ENCODE results near the gene SPON1. TPM values are rescaled to one million over a fixed set of nuclear protein-coding genes. Genes with fewer than 3 reads are reported as not detected.
"Not testable (repeated sequence)": the region's sequence is repeated elsewhere in the genome, so short reads cannot be mapped to it uniquely, and the experiment has no call there.

The SPON1 gene
- total and polyA plus RNA-seq, 11 donors = 1.6 to 20.0 (median 6.8) TPM

DNA sequence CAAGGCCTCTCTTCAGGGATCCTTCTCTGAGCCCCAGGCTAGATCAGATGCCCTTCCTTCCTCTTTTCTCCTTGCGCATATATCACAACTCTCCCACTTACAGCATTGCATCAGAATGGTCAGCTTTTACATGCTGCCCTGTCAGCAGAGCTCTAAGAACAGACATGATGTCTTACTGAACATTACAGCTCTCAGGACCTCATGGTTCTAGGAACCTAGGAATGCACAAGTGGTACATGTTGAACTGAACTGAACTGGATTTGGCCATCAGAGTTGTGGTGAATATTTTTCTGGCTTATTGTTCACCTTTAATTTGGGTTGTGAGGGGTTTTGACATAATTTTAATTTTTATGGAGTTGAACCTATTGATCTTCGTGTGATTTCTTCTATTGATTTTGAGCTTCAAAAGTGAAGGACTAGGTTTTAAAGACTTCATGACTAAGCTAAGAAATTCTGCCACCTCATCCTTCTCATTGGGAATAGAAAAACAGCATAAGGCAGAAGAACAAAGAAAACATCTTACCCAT, 37.7 kb upstream of the SPON1 start:
- DNase-seq (no peak), ATAC-seq (peak in 3 of 4 donors; percentile 28 to 78 (median 42))
- Histone ChIP-seq H3K36me3 (no peaks in the 10 kb centered on the region), H3K4me3 (no peak overlapping the region), H3K27ac (peak overlapping the region in 1 of 12 donors; percentile 78), H3K4me1 (peaks cover 0 to 35% (median 6%) of the 10 kb centered on the region in 12 donors), H3K9me3 (peaks cover 0 to 3% (median 0%) of the 10 kb centered on the region in 12 donors), H3K27me3 (no peaks in the 10 kb centered on the region)
- intact Hi-C loops (cut with DNase I) = no loop called here
- no peak for TF ChIP-seq POLR2A (IDR thresholded peaks at IDR 0.05)
- TF ChIP-seq, protein P1, sequence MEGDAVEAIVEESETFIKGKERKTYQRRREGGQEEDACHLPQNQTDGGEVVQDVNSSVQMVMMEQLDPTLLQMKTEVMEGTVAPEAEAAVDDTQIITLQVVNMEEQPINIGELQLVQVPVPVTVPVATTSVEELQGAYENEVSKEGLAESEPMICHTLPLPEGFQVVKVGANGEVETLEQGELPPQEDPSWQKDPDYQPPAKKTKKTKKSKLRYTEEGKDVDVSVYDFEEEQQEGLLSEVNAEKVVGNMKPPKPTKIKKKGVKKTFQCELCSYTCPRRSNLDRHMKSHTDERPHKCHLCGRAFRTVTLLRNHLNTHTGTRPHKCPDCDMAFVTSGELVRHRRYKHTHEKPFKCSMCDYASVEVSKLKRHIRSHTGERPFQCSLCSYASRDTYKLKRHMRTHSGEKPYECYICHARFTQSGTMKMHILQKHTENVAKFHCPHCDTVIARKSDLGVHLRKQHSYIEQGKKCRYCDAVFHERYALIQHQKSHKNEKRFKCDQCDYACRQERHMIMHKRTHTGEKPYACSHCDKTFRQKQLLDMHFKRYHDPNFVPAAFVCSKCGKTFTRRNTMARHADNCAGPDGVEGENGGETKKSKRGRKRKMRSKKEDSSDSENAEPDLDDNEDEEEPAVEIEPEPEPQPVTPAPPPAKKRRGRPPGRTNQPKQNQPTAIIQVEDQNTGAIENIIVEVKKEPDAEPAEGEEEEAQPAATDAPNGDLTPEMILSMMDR (IDR thresholded peaks at IDR 0.05) = no peak
- WGBS, 4 donors = 88 to 96% (median 91%) methylated on average over 2 of the region's 2 CpGs

DNA sequence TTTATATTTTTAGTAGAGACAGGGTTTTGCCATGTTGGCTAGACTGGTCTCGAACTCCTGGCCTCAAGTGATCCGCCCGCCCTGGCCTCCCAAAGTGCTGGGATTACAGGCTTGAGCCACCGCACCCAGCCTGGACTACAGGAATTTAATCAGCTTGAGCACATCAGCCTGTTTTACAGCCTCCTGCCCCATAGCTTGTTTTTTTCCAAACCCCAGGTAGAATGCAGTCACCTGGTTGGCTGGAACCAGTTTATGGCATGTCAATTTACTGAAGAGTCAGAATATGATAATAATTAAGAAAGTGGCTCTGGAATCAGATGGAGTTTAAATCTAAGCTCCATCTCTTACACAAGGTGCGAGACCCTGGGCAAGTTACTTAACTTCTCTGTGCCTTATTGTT, 36.2 kb upstream of the SPON1 start:
- H3K27me3 ChIP-seq; ATAC-seq; DNase-seq; H3K9me3 ChIP-seq; H3K36me3 ChIP-seq; H3K27ac ChIP-seq; intact Hi-C loops (cut with DNase I); H3K4me3 ChIP-seq: not testable (repeated sequence)
- WGBS, 4 donors = 96 to 97% (median 97%) methylated on average over 5 of the region's 5 CpGs
- H3K4me1 ChIP-seq = peaks cover 0 to 35% (median 6%) of the 10 kb centered on the region in 12 donors

DNA sequence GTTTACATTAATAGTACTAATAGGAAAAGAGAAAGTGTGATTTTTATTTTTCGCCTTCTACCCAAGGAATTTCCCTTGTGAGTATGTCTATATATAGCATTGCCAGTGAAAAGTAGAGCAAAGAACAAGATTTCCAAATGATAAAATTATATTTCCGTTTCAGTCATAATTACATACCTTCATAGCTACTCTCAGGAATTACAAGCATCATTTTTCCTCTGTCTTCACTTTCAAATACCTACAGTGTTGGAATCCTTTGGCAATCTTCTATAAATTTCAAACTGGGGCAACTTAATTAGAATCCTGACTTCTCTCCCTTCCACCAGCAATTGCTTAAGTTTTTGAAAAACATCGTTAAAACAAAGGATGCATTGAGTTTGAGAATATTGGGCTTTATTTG, 35.5 kb upstream of the SPON1 start:
- H3K4me1 ChIP-seq = peaks cover 0 to 35% (median 6%) of the 10 kb centered on the region in 12 donors
- H3K4me3 ChIP-seq = no peak overlapping the region
- WGBS, 4 donors = 68 to 80% (median 71%) methylated on average over 3 of the region's 3 CpGs
- no peak overlapping the region for H3K27ac ChIP-seq
- ATAC-seq (no peak), DNase-seq (no peak)
- intact Hi-C loops (cut with DNase I) = no loop called here
- H3K36me3 ChIP-seq = no peaks in the 10 kb centered on the region
- TF ChIP-seq POLR2A (IDR thresholded peaks at IDR 0.05) = no peak
- TF ChIP-seq, protein P1 (IDR thresholded peaks at IDR 0.05) = no peak
- H3K9me3 ChIP-seq = peaks cover 0 to 3% (median 0%) of the 10 kb centered on the region in 12 donors
- H3K27me3 ChIP-seq = no peaks in the 10 kb centered on the region

DNA sequence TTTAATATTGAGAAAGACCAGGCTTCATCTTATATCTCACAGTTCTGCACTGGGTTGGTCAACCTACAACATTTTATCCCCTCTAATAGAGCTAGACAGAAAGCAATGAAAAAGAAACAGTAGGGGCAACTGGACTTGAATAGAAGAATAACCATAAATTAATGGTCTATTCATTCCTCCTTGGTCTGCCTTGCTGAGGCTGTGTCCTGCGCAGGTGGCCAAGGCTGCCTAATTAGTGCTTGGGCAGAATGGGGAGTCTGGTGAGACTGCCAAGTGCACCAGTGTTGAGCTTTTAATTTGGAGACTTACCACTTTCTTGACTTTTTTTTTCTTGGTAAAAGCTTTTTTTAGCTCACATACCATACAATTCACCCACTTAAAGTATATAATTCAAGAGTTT, 35.0 kb upstream of the SPON1 start:
- Histone ChIP-seq H3K9me3 (peaks cover 0 to 3% (median 0%) of the 10 kb centered on the region in 12 donors), H3K27me3 (no peaks in the 10 kb centered on the region), H3K36me3 (no peaks in the 10 kb centered on the region), H3K27ac (no peak overlapping the region), H3K4me3 (no peak overlapping the region), H3K4me1 (peaks cover 0 to 35% (median 6%) of the 10 kb centered on the region in 12 donors)
- TF ChIP-seq, protein P1 (IDR thresholded peaks at IDR 0.05) = no peak
- TF ChIP-seq POLR2A (IDR thresholded peaks at IDR 0.05) = no peak
- ATAC-seq = no peak
- no peak for DNase-seq
- intact Hi-C loops (cut with DNase I) = no loop called here
- WGBS, 4 donors = 96 to 100% (median 98%) methylated on average over 1 of the region's 1 CpG

All from heart left ventricle (tissue), 16 donors.